HG03060 (cell line): ENCODE measurements around the gene DNAH11.
"Not testable (repeated sequence)": the region's sequence is repeated elsewhere in the genome, so short reads cannot be mapped to it uniquely, and the experiment has no call there.

Source experiments
- ATAC-seq: cut with Tn5 transposase; IDR thresholded peaks from one replicate; pipeline ENCODE4 v1.9.1; 2021; ENCODE audit warnings: low read depth, moderate number of reproducible peaks; ENCODE audit not compliant: unreplicated experiment

DNAH11 gene

GRCh38 chr7:21706131-21706530 is 163.3 kb downstream of the DNAH11 start:
- ATAC-seq = no peak

- no peak for ATAC-seq
These were observed 164.7 kb downstream of the DNAH11 start for GRCh38 chr7:21707566-21707965.

- ATAC-seq = no peak
These were observed 165.3 kb downstream of the DNAH11 start for GRCh38 chr7:21708096-21708495.

- ATAC-seq = no peak
These were observed 174.5 kb downstream of the DNAH11 start for GRCh38 chr7:21717323-21717722.

GRCh38 chr7:21718391-21718790 is 175.6 kb downstream of the DNAH11 start:
- no peak for ATAC-seq

GRCh38 chr7:21719846-21720245 is 177.0 kb downstream of the DNAH11 start:
- ATAC-seq = no peak

GRCh38 chr7:21722371-21722770 is 179.5 kb downstream of the DNAH11 start:
- no peak for ATAC-seq

GRCh38 chr7:21724562-21724961 is 181.7 kb downstream of the DNAH11 start:
- no peak for ATAC-seq

GRCh38 chr7:21730399-21730798 is 187.6 kb downstream of the DNAH11 start:
- no peak for ATAC-seq

GRCh38 chr7:21731977-21732376 is 189.1 kb downstream of the DNAH11 start:
- no peak for ATAC-seq

GRCh38 chr7:21732956-21733355 is 190.1 kb downstream of the DNAH11 start:
- ATAC-seq = not testable (repeated sequence)

GRCh38 chr7:21733837-21734236 is 191.0 kb downstream of the DNAH11 start:
- ATAC-seq = no peak

- no peak for ATAC-seq
These were observed 200.7 kb downstream of the DNAH11 start for GRCh38 chr7:21743493-21743892.

GRCh38 chr7:21746949-21747348 is 204.1 kb downstream of the DNAH11 start:
- ATAC-seq = no peak

- no peak for ATAC-seq
These were observed 205.0 kb downstream of the DNAH11 start for GRCh38 chr7:21747806-21748205.

GRCh38 chr7:21749378-21749777 is 206.5 kb downstream of the DNAH11 start:
- no peak for ATAC-seq

GRCh38 chr7:21753071-21753470 is 210.2 kb downstream of the DNAH11 start:
- ATAC-seq = no peak

GRCh38 chr7:21754963-21755362 is 212.1 kb downstream of the DNAH11 start:
- ATAC-seq = no peak

- ATAC-seq = no peak
These were observed 214.9 kb downstream of the DNAH11 start for GRCh38 chr7:21757537-21758282.

- no peak for ATAC-seq
These were observed 215.4 kb downstream of the DNAH11 start for GRCh38 chr7:21758286-21758685.

- ATAC-seq = no peak
These were observed 219.6 kb downstream of the DNAH11 start for GRCh38 chr7:21762469-21762868.

- ATAC-seq = no peak
These were observed 221.0 kb downstream of the DNAH11 start for GRCh38 chr7:21763818-21764217.

GRCh38 chr7:21766218-21766617 is 223.4 kb downstream of the DNAH11 start:
- ATAC-seq = no peak
